ENCODE data around the gene VPS18.

Gene VPS18

GRCh38 chr15:40891138-40891537, 3.1 kb upstream of the VPS18 start:
- no peaks in the 10 kb centered on the region for H3K9me3 ChIP-seq (ENCODE audit: severe bottlenecking)
- no peak overlapping the region for H3K4me3 ChIP-seq (ENCODE audit: severe bottlenecking)
- no peak for TF ChIP-seq CTCF (IDR thresholded peaks at IDR 0.05; ENCODE audit: poor library complexity, severe bottlenecking)
- DNase-seq (ENCODE audit: low spot score) (no peak), ATAC-seq (ENCODE audit: low read depth) (no peak)
- H3K27ac ChIP-seq (ENCODE audit: poor library complexity, severe bottlenecking): no peak overlapping the region
- no peaks in the 10 kb centered on the region for H3K27me3 ChIP-seq (ENCODE audit: insufficient read depth, poor library complexity, severe bottlenecking)
- peaks cover 4% of the 10 kb centered on the region for H3K36me3 ChIP-seq (ENCODE audit: low read depth)
- H3K4me1 ChIP-seq (ENCODE audit: insufficient read depth, poor library complexity, severe bottlenecking): peaks cover 3% of the 10 kb centered on the region

GRCh38 chr15:40891810-40892446, 2.3 kb upstream of the VPS18 start:
- H3K4me1 ChIP-seq (ENCODE audit: insufficient read depth, poor library complexity, severe bottlenecking): peaks cover 3% of the 10 kb centered on the region
- H3K9me3 ChIP-seq (ENCODE audit: severe bottlenecking): no peaks in the 10 kb centered on the region
- ATAC-seq (ENCODE audit: low read depth) (peak; percentile 48), DNase-seq (ENCODE audit: low spot score) (no peak)
- H3K36me3 ChIP-seq (ENCODE audit: low read depth): peaks cover 9% of the 10 kb centered on the region
- peak; percentile 99 for TF ChIP-seq CTCF (IDR thresholded peaks at IDR 0.05; ENCODE audit: poor library complexity, severe bottlenecking)
- no peak overlapping the region for H3K4me3 ChIP-seq (ENCODE audit: severe bottlenecking)
- no peaks in the 10 kb centered on the region for H3K27me3 ChIP-seq (ENCODE audit: insufficient read depth, poor library complexity, severe bottlenecking)
- H3K27ac ChIP-seq (ENCODE audit: poor library complexity, severe bottlenecking): no peak overlapping the region

GRCh38 chr15:40892447-40893012, 1.7 kb upstream of the VPS18 start:
- peaks cover 15% of the 10 kb centered on the region for H3K36me3 ChIP-seq (ENCODE audit: low read depth)
- DNase-seq (ENCODE audit: low spot score): no peak
- H3K27me3 ChIP-seq (ENCODE audit: insufficient read depth, poor library complexity, severe bottlenecking): no peaks in the 10 kb centered on the region
- no peak overlapping the region for H3K27ac ChIP-seq (ENCODE audit: poor library complexity, severe bottlenecking)
- no peaks in the 10 kb centered on the region for H3K9me3 ChIP-seq (ENCODE audit: severe bottlenecking)
- H3K4me1 ChIP-seq (ENCODE audit: insufficient read depth, poor library complexity, severe bottlenecking): peaks cover 3% of the 10 kb centered on the region
- no peak for TF ChIP-seq CTCF (IDR thresholded peaks at IDR 0.05; ENCODE audit: poor library complexity, severe bottlenecking)
- no peak overlapping the region for H3K4me3 ChIP-seq (ENCODE audit: severe bottlenecking)
- ATAC-seq (ENCODE audit: low read depth): no peak

GRCh38 chr15:40893019-40893670, 1.1 kb upstream of the VPS18 start:
- peak overlapping the region; percentile 54 for H3K27ac ChIP-seq (ENCODE audit: poor library complexity, severe bottlenecking)
- no peaks in the 10 kb centered on the region for H3K9me3 ChIP-seq (ENCODE audit: severe bottlenecking)

More at GRCh38 chr15:40893019-40893670, 1.1 kb upstream of the VPS18 start:
- TF ChIP-seq CTCF (IDR thresholded peaks at IDR 0.05; ENCODE audit: poor library complexity, severe bottlenecking): no peak
- Histone ChIP-seq H3K4me1 (ENCODE audit: insufficient read depth, poor library complexity, severe bottlenecking) (peaks cover 3% of the 10 kb centered on the region), H3K27me3 (ENCODE audit: insufficient read depth, poor library complexity, severe bottlenecking) (no peaks in the 10 kb centered on the region), H3K36me3 (ENCODE audit: low read depth) (peaks cover 17% of the 10 kb centered on the region), H3K4me3 (ENCODE audit: severe bottlenecking) (no peak overlapping the region)
- DNase-seq (ENCODE audit: low spot score) (peak; percentile 80), ATAC-seq (ENCODE audit: low read depth) (no peak)

Measured in RWPE2 (cell line).